Stimulated activated CD8-positive, alpha-beta memory T cell treated with anti-CD3 and anti-CD28 coated beads, Interleukin-12 subunit alpha, Interleukin-12 subunit beta, amount 100 ng/mL, for 24 hours (primary cell): Measurements from ENCODE around the gene CACNA1D.

Source experiments
- DNase-seq: peaks from one replicate; pipeline ENCODE4 v3.0.0-alpha.2; 2020; ENCODE audit errors: extremely low read depth

CACNA1D gene

DNA sequence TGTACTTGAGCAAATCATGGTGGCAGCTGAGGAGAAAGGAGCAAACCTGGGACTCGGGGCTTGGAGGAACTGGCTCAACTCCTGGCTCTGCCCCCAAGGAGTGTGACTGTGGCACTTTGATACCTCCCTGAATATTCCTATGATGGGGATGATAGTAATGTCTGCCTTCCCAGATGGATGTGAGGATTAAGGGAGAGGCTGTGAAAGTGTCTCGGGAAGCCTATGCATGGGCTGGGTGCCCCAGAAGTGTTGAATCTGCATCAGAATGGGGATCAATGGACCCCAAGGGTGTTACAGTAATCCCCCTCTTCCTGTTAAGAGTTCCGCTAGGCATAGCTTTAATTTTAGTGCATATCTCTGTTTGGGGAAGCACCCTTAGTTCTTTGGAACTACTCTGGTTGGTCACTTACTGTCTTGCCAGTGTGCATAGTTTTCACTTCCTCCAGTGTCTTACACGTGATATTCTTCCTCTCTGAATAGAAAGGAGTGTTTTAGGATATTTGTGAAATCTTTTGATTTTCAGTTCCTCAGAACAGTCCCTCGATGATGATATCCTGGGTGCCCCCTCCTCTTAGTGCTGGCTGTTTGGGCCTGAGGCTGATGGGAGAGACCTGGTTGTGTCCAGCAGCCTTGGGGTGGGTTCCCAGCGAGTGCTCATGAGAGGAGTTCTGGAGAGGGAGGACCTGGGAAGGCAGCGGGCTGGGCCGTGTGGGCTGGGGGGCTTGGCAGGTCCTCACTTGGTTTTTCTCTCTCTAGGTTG, 254.3 kb downstream of the CACNA1D start:
- DNase-seq, result no peak

GRCh38 chr3:53749448-53749847, 255.0 kb downstream of the CACNA1D start:
- DNase-seq, result no peak

- no peak for DNase-seq
Observed at GRCh38 chr3:53750253-53751210, 256.1 kb downstream of the CACNA1D start.

GRCh38 chr3:53753518-53754183, 259.2 kb downstream of the CACNA1D start:
- DNase-seq, result no peak

GRCh38 chr3:53754325-53754724, 259.9 kb downstream of the CACNA1D start:
- DNase-seq, result no peak

DNA sequence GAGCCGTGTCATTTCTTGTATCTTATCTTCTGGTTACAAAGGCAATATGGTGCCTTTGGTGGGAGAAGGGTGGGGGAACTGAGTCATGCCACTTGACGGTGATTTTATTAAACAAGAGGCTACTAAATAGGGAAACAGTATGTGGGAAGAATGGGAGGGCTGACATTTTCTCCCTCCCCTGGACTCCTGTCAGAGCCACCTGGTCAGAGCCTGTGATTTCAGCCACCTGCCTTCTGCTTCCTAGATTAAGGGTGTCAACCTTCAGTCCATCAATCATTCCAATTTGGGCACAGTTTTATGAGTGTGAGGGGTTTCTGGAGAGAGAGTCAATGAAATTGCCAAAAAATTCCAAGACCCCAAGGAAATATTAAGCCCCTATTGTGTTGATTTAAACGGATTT, 264.4 kb downstream of the CACNA1D start:
- DNase-seq, result no peak

GRCh38 chr3:53763353-53763752, 268.9 kb downstream of the CACNA1D start:
- DNase-seq, result no peak

- no peak for DNase-seq
Observed at GRCh38 chr3:53764026-53764775, 269.8 kb downstream of the CACNA1D start.

DNA sequence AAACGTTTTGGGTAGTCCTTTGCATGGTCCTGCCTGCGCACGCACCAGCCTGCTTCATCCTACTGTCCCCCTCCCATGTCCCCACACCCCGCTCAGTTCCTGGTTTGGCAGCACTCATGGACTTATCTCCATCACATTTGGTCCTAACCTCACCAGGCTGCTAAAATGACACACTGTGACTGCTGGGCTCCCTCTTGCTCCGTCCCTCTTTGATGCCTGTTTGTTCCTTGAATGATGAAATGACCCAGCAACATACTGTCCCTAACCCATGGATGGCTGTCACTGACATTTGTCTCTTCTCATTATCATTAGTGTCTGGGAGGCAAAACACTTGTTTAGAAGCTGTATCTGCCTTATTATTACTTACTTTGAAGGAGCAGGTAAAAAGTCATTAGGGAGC, 271.3 kb downstream of the CACNA1D start:
- DNase-seq, result no peak

GRCh38 chr3:53766706-53767105, 272.3 kb downstream of the CACNA1D start:
- no peak for DNase-seq

- DNase-seq, result no peak
Observed at GRCh38 chr3:53768478-53769459, 274.4 kb downstream of the CACNA1D start.

GRCh38 chr3:53772562-53772961, 278.2 kb downstream of the CACNA1D start:
- DNase-seq, result no peak

- no peak for DNase-seq
Observed at GRCh38 chr3:53773021-53773436, 278.6 kb downstream of the CACNA1D start.

- DNase-seq, result no peak
Observed at GRCh38 chr3:53773611-53774368, 279.4 kb downstream of the CACNA1D start.

GRCh38 chr3:53774414-53774813, 280.0 kb downstream of the CACNA1D start:
- DNase-seq, result no peak

- no peak for DNase-seq
Observed at GRCh38 chr3:53775018-53775417, 280.6 kb downstream of the CACNA1D start.

DNA sequence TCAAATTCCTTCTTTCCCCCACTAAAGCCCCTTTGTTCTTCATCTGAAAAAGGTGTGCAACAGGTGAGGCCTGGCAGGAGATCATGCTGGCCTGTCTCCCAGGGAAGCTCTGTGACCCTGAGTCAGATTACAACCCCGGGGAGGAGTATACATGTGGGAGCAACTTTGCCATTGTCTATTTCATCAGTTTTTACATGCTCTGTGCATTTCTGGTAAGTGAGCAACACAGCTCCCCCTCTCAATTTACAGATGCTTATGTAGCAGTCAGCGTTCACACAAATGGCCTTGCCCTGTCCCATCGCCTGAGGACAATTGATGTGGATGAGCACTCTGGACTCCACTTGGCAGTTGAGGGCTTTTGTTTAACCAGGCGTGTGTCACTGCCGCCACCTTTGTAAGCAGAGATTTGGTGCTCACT, 281.4 kb downstream of the CACNA1D start:
- DNase-seq, result no peak

DNA sequence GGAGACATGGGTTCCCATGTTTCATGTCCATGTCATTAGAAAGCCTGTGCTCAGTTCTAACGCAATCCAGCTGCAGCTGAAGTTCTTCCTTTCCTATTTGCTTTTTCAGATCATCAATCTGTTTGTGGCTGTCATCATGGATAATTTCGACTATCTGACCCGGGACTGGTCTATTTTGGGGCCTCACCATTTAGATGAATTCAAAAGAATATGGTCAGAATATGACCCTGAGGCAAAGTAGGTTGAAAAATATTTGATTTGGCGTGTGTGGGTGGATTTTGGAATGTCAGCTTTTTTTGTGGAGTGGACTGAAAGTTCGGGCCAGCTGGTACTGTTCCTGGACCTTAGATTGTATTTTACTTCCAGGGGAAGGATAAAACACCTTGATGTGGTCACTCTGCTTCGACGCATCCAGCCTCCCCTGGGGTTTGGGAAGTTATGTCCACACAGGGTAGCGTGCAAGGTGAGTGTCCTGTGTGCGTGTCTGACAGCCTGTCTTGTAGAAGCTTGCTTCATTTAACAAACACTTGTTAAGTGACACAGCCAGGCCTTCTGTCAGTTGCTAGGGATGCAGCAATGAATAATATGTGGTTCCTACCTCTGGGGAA, 282.2 kb downstream of the CACNA1D start:
- no peak for DNase-seq

- no peak for DNase-seq
Observed at GRCh38 chr3:53777468-53777867, 283.1 kb downstream of the CACNA1D start.
